HepG2 (cell line): ENCODE results near the gene CDK6. TPM values are rescaled to one million over a fixed set of nuclear protein-coding genes. Genes with fewer than 3 reads are reported as not detected.
"Not testable (repeated sequence)": the region's sequence is repeated elsewhere in the genome, so short reads cannot be mapped to it uniquely, and the experiment has no call there.

Source experiments
- ATAC-seq: fragments of 200-7000 bp; cut with Tn5 transposase; 3 replicates; pipeline ENCODE4 v1.9.1; 2020; ENCODE audit warnings: mild to moderate bottlenecking, moderate library complexity
- BruUV-seq: library from RNA; stranded (reverse); fragments of 400-500 nt; replicated peaks from 2 replicates; lab custom pipeline; 2021; lab: Mats Ljungman, UMichigan
- CTCF ChIA-PET: fragments of 300-600 bp; formaldehyde crosslinking; extraction: SDS; loops from one replicate; lab custom pipeline; 2021; ENCODE audit warnings: low total read pairs, inconsistent platforms, low intra/inter-chr PET ratio; lab: Yijun Ruan, JAX
- POLR2A ChIA-PET: fragments of 350-600 bp; sonication (Branson Sonifier 250); formaldehyde crosslinking; loops from one replicate; lab custom pipeline; 2020; ENCODE audit warnings: antibody characterized with exemption, inconsistent platforms; lab: Yijun Ruan, JAX
- DNase-seq: peaks from one replicate; pipeline ENCODE4 v3.0.0-alpha.2; 2015; ENCODE audit warnings: low spot score
- FAIRE-seq: peaks from 3 replicates; lab custom pipeline; 2011; peaks lifted over from hg19 to GRCh38; lab: Jason Lieb, UNC
- H2AFZ ChIP-seq: one replicate; pipeline ENCODE4 v1.6.1; 2011; ENCODE audit warnings: low read length, inconsistent platforms
- H3K27ac ChIP-seq: fragments of 300-600 bp; 3 replicates; pipeline ENCODE4 v1.8.0; 2011; ENCODE audit warnings: mixed run types, mild to moderate bottlenecking, mixed read lengths, low read length, inconsistent platforms; ENCODE audit not compliant: insufficient read depth; ENCODE audit errors: extremely low read length
- H3K27me3 ChIP-seq, 2 experiments: fragments of 200-600 bp in 1 of 2; 2 replicates in 1 of 2; 3 replicates in 1 of 2; pipeline versions ENCODE4 v1.6.0 to v1.8.0; 2011; ENCODE audit warnings: low read length in 2 of 2, mild to moderate bottlenecking in 2 of 2, moderate library complexity in 2 of 2, inconsistent platforms in 1 of 2; ENCODE audit not compliant: insufficient read depth in 2 of 2, control insufficient read depth in 1 of 2
- H3K36me3 ChIP-seq, 2 experiments: fragments of 200-600 bp in 1 of 2; replicated peaks in 1 of 2; 2 replicates in 1 of 2; 3 replicates in 1 of 2; pipeline versions ENCODE4 v1.5.1 to v1.8.0; 2011; ENCODE audit warnings: low read length in 2 of 2, inconsistent platforms in 1 of 2; ENCODE audit not compliant: insufficient read depth in 2 of 2, control insufficient read depth in 1 of 2
- H3K4me1 ChIP-seq: 2 replicates; pipeline ENCODE4 v1.5.1; 2012; ENCODE audit warnings: low read length, inconsistent platforms; ENCODE audit not compliant: insufficient read depth
- H3K4me2 ChIP-seq: 2 replicates; pipeline ENCODE4 v1.6.0; 2011; ENCODE audit warnings: low read depth, low read length, inconsistent platforms
- H3K4me3 ChIP-seq, 3 experiments: fragments of 200-600 bp in 1 of 3; sonication (generic), shearing (Covaris generic) in 1 of 3; replicated peaks in 1 of 3; 2 replicates each; pipeline ENCODE4 v1.5.1; 2011 to 2016; ENCODE audit warnings: low read length in 3 of 3, inconsistent platforms in 2 of 3, low read depth in 2 of 3, mild to moderate bottlenecking in 2 of 3, control low read depth in 1 of 3, mixed read lengths in 1 of 3; ENCODE audit not compliant: insufficient read depth in 1 of 3
- H3K79me2 ChIP-seq: one replicate; pipeline ENCODE4 v1.6.1; 2011; ENCODE audit warnings: low read length, inconsistent platforms; ENCODE audit not compliant: insufficient read depth
- H3K9ac ChIP-seq: 2 replicates; pipeline ENCODE4 v1.6.0; 2011; ENCODE audit warnings: mild to moderate bottlenecking, low read depth, low read length, inconsistent platforms; ENCODE audit not compliant: insufficient read depth
- H3K9me3 ChIP-seq: 2 replicates; pipeline ENCODE4 v1.5.1; 2012; ENCODE audit warnings: mild to moderate bottlenecking, low read length
- H4K20me1 ChIP-seq: 2 replicates; pipeline ENCODE4 v1.6.0; 2011; ENCODE audit warnings: inconsistent platforms, mild to moderate bottlenecking, low read length, moderate library complexity; ENCODE audit not compliant: insufficient read depth
- BRCA1 ChIP-seq: sonication (generic); formaldehyde crosslinking; IDR thresholded peaks from 2 replicates; pipeline ENCODE4 v1.4.0; 2020; ENCODE audit warnings: missing genetic modification reagents
- CENPBD1 ChIP-seq: sonication (generic); formaldehyde crosslinking; IDR thresholded peaks from 2 replicates; pipeline ENCODE4 v1.8.0; 2022; ENCODE audit warnings: missing genetic modification reagents, low read depth, mild to moderate bottlenecking, borderline replicate concordance
- GTF3A ChIP-seq: sonication (generic); formaldehyde crosslinking; conservative IDR thresholded peaks from 2 replicates; pipeline ENCODE4 v1.4.0; 2020; ENCODE audit warnings: mild to moderate bottlenecking, missing genetic modification reagents
- TCF7L2 ChIP-seq: IDR thresholded peaks from 2 replicates; pipeline ENCODE4 v1.6.1; 2011; ENCODE audit warnings: mild to moderate bottlenecking, low read depth, low read length, moderate library complexity
- ZNF644 ChIP-seq: IDR thresholded peaks from 2 replicates; pipeline ENCODE4 v1.6.1; 2016; ENCODE audit warnings: low read depth
- ZNF878 ChIP-seq: sonication (generic); formaldehyde crosslinking; IDR thresholded peaks from 2 replicates; pipeline ENCODE4 v1.8.1; 2023; ENCODE audit warnings: mild to moderate bottlenecking, missing genetic modification reagents, moderate library complexity
- WGBS: methylation state at CpG from one replicate; pipeline ENCODE4 v1.1.6; 2017; ENCODE audit warnings: low lambda C conversion rate; 5-methylcytosine and 5-hydroxymethylcytosine counted together
- in situ Hi-C: cut with HindIII; loops from 2 replicates; pipeline ENCODE4 v1.10.0; 2017; ENCODE audit warnings: low pct_unique_long_range_greater_than_20kb; ENCODE audit not compliant: extremely low pct_ligation_motif_present
- intact Hi-C: fragments of 100-400 bp; cut with micrococcal nuclease; formaldehyde crosslinking; loops from one replicate; pipeline ENCODE4 v1.10.0; 2022; ENCODE audit not compliant: unreplicated experiment
- polyA plus RNA-seq, 8 experiments: library from polyadenylated mRNA; depleted of rRNA in 3 of 8; stranded (reverse) in 7 of 8; unstranded in 1 of 8; fragments of >200 nt; fragmentation: Illumina TruSeq in 4 of 8; extraction: Trizol in 4 of 8; gene quantifications; 2 replicates each; pipeline versions ENCODE4 v1.2.1 to v1.2.3, GENCODE V29; 2011 to 2016; ENCODE audit warnings: low read depth in 4 of 8, missing spikeins in 1 of 8, mixed read lengths in 1 of 8; ENCODE audit not compliant: insufficient read depth in 1 of 8
- total RNA-seq, 5 experiments: library from RNA; depleted of rRNA; stranded (reverse); fragments of >200 nt; fragmentation: Illumina TruSeq; extraction: Trizol; gene quantifications; 2 replicates each; pipeline ENCODE4 v1.2.3, GENCODE V29; 2016; ENCODE audit warnings: low read depth in 1 of 5
- TF ChIP-seq, protein P1 (sequence below), 2 experiments: sonication (generic) in 1 of 2; formaldehyde crosslinking in 1 of 2; IDR thresholded peaks; 2 replicates each; pipeline versions ENCODE4 v1.5.1 to v1.6.1; 2011 to 2020; ENCODE audit warnings: borderline replicate concordance in 1 of 2, low read depth in 1 of 2, low read length in 1 of 2, mild to moderate bottlenecking in 1 of 2, missing genetic modification reagents in 1 of 2, moderate library complexity in 1 of 2

Gene CDK6
- total and polyA plus RNA-seq, 2 of the 13 experiments (the other 11 are each of a cell fraction or from before 2014, with no cell fraction given): 34.6 to 90.8 TPM

GRCh38 chr7:92886039-92886438, 49.7 kb upstream of the CDK6 start:
- H3K27ac ChIP-seq, CTCF ChIA-PET, H2AFZ ChIP-seq, intact Hi-C loops, H3K36me3 ChIP-seq, H4K20me1 ChIP-seq, H3K27me3 ChIP-seq, H3K4me1 ChIP-seq, in situ Hi-C loops, ATAC-seq, DNase-seq, POLR2A ChIA-PET, H3K4me2 ChIP-seq, H3K4me3 ChIP-seq, BruUV-seq, H3K9ac ChIP-seq, H3K9me3 ChIP-seq, FAIRE-seq, H3K79me2 ChIP-seq: not testable (repeated sequence)
- WGBS: 3% methylated on average over 2 of the region's 2 CpGs

DNA sequence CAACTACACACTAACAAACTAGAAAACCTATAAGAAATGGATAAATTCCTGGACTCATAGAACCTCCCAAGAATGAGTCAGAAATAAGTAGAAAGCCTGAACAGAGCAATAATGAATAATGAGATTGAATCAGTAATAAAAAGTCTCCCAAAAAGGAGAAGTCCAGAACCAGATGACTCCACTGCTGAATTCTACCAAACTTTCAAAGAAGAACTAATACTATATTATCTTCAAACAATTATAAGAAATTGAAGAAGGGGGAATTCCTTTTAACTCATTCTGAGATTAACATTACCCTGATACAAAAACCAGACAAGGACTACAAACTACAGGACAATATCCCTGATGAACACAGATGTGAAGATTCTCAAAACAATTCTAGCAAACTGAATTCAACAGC, 47.8 kb upstream of the CDK6 start:
- BruUV-seq: no TSS peak
- H3K4me2 ChIP-seq: no peak overlapping the region
- DNase-seq: no peak
- no peak overlapping the region for H2AFZ ChIP-seq
- no peaks in the 10 kb centered on the region for H4K20me1 ChIP-seq
- H3K27me3 ChIP-seq: no peaks in the 10 kb centered on the region
- H3K4me1 ChIP-seq: no peaks in the 10 kb centered on the region
- POLR2A ChIA-PET: no interaction called here
- H3K9me3 ChIP-seq: no peaks in the 10 kb centered on the region
- H3K4me3 ChIP-seq: no peak overlapping the region
- no peak overlapping the region for H3K27ac ChIP-seq
- TF ChIP-seq, protein P1, sequence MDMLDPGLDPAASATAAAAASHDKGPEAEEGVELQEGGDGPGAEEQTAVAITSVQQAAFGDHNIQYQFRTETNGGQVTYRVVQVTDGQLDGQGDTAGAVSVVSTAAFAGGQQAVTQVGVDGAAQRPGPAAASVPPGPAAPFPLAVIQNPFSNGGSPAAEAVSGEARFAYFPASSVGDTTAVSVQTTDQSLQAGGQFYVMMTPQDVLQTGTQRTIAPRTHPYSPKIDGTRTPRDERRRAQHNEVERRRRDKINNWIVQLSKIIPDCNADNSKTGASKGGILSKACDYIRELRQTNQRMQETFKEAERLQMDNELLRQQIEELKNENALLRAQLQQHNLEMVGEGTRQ (IDR thresholded peaks at IDR 0.05; ENCODE audit: low read depth, low read length): no peak
- TF ChIP-seq, protein P1 (CRISPR knock-in tag; IDR thresholded peaks at IDR 0.05; ENCODE audit: borderline replicate concordance): no peak
- TF ChIP-seq BRCA1 (CRISPR knock-in tag): no peak
- no peak for TF ChIP-seq GTF3A
- no peak for TF ChIP-seq CENPBD1 (CRISPR knock-in tag)
- no peak for TF ChIP-seq ZNF878
- no peak for TF ChIP-seq ZNF644
- no peak for TF ChIP-seq TCF7L2
- TF ChIP-seq, all 625 proteins: peak for 0
- CTCF ChIA-PET: no interaction called here
- in situ Hi-C loops: no loop called here
- Histone ChIP-seq H3K79me2 (no peaks in the 10 kb centered on the region), H3K36me3 (no peaks in the 10 kb centered on the region), H3K9ac (no peak overlapping the region)
- intact Hi-C loops: loop anchor here (5.0 kb wide), 1 partner anchor 343 kb away; the partner anchor contains the start of gene HEPACAM2
- FAIRE-seq (no peak), ATAC-seq (no peak)
